Measurements from ENCODE around the gene TNPO1.
"Not testable (repeated sequence)": the region's sequence is repeated elsewhere in the genome, so short reads cannot be mapped to it uniquely, and the experiment has no call there.

The TNPO1 gene

DNA sequence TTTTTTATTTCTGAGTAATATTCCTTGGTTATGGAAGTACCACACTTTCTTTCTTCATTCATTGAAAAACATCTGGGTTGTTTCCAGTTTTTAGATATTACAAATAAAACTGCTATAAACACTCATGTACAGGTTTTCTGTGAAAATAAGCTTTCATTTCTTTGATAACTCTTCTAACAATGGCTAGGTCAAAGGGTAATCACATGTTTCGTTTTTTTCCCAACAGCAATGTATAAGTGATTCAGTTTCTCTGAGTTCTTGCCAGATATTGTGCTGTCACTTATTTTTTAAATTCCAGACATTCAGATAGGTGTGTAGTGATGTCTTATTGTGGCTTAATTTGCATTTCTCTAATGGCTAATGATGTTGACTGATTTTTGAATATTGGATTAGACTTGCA, 16.7 kb upstream of the TNPO1 start:
- POLR2A ChIA-PET (ENCODE audit: low non-redundant PET): no interaction called here
- TF ChIP-seq, protein P1, sequence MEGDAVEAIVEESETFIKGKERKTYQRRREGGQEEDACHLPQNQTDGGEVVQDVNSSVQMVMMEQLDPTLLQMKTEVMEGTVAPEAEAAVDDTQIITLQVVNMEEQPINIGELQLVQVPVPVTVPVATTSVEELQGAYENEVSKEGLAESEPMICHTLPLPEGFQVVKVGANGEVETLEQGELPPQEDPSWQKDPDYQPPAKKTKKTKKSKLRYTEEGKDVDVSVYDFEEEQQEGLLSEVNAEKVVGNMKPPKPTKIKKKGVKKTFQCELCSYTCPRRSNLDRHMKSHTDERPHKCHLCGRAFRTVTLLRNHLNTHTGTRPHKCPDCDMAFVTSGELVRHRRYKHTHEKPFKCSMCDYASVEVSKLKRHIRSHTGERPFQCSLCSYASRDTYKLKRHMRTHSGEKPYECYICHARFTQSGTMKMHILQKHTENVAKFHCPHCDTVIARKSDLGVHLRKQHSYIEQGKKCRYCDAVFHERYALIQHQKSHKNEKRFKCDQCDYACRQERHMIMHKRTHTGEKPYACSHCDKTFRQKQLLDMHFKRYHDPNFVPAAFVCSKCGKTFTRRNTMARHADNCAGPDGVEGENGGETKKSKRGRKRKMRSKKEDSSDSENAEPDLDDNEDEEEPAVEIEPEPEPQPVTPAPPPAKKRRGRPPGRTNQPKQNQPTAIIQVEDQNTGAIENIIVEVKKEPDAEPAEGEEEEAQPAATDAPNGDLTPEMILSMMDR (conservative IDR thresholded peaks at IDR 0.05; ENCODE audit: low read depth): no peak
- no peak overlapping the region for H3K27ac ChIP-seq
- CTCF ChIA-PET: interaction anchor here (0.7 kb wide), 1 partner anchor 65 kb away, joined by 3 read pairs; no protein-coding TSS in a partner anchor
- DNase-seq (ENCODE audit: low spot score): no peak

DNA sequence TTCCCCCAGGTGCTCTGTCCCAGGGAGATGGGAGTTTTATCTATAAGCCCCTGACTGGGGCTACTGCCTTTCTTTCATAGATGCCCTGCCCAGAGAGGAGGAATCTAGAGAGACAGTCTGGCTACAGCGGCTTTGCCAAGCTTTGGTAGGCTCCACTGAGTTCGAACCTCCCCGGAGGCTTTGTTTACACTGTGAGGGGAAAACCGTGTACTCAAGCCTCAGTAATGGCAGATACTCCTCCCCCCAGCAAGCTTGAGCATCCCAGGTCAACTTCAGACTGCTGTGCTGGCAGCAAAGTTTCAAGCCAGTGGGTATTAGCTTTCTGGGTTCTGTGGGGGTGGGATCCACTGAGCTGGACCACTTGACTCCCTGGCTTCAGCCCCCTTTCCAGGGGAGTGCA, 7.8 kb upstream of the TNPO1 start:
- DNase-seq (ENCODE audit: low spot score); H3K27ac ChIP-seq; POLR2A ChIA-PET (ENCODE audit: low non-redundant PET): not testable (repeated sequence)
- CTCF ChIA-PET: interaction anchor here (0.6 kb wide), 1 partner anchor 1526 kb away, joined by 4 read pairs; no protein-coding TSS in a partner anchor

DNA sequence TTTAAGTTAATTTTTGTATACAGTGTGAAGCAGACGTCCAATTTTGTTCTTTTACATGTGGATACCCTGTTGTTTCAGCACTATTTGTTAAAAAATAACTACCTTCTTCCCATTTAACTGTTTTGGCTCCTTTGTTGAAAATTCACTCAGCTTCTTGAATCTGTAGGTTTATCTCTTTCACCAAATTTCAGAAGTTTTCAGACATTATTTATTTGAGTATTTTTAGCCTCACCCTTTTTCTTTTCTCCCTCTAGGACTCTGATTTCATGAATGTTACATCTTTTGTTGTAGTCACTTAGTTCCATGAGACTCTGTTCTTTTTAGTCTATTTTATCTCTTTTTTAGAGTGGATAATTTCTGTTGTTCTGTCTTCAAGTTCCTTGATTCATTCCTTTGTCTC, 4.6 kb upstream of the TNPO1 start:
- H3K27ac ChIP-seq: no peak overlapping the region

DNA sequence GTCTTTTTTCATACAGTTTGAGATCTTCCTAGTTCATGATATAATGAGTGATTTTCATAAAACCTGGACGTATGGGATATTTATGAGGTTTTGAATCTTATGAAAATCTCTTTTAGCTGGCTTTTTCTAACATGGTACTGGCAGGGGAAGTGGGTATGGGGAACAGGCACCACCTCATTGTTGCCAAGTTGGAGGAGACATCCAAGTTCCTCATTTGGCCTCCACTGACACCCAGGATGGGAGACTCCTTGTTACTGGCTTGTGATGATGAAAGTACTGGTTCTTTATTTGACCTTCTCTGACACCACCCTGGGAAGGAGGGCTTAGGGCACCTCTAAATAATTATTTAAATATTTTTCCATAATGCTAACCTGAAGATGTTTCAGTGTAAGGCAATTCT, 4.0 kb upstream of the TNPO1 start:
- TF ChIP-seq, protein P1 (conservative IDR thresholded peaks at IDR 0.05; ENCODE audit: low read depth): no peak
- DNase-seq (ENCODE audit: low spot score): no peak
- no peak overlapping the region for H3K27ac ChIP-seq
- ChIA-PET POLR2A (ENCODE audit: low non-redundant PET) (no interaction called here), CTCF (no interaction called here)

More for the DNA sequence above, 4.6 kb upstream of the TNPO1 start:
- TF ChIP-seq, protein P1 (conservative IDR thresholded peaks at IDR 0.05; ENCODE audit: low read depth): no peak
- DNase-seq (ENCODE audit: low spot score): no peak
- ChIA-PET POLR2A (ENCODE audit: low non-redundant PET) (no interaction called here), CTCF (interaction anchor here (0.6 kb wide), 1 partner anchor 477 kb away, joined by 4 read pairs; no protein-coding TSS in a partner anchor)

DNA sequence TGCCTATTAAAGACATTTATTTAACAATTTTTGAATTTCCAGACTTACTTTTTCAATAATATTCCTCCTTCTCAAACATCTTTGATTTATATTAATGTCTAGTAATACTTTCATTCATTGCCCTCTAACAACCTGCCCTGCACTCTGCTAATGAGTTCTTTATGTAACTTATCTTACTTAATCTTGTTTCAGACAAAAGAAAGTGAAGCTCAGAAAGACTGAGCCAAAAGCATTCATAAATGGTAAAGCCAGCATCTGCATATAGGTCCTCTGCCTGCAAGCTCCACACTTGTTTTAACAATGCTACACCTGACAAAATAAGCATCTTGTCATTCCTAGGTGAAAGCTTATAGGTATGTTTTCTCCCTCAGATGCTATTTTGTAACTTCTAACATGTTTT, 2.4 kb upstream of the TNPO1 start:
- TF ChIP-seq, protein P1 (conservative IDR thresholded peaks at IDR 0.05; ENCODE audit: low read depth): no peak
- POLR2A ChIA-PET (ENCODE audit: low non-redundant PET): no interaction called here
- CTCF ChIA-PET: no interaction called here
- no peak overlapping the region for H3K27ac ChIP-seq
- DNase-seq (ENCODE audit: low spot score): no peak

DNA sequence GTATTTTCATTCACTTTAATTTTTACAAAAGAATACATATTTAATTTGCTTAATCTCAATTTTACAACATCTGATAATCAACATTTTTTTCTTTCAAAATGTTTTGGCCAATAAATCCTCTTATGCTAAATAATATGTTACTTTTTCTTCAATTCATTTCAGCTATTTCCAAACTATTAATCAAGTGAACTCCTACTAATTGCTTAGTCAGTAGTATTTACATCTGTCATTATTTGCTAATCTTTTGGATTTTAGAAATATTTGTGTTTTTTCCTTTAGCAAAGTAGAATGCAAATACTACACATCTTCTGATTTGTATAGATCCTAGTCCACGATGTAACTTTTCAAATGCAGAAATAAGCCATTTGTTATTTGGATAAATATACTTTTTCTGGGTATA, 1.6 kb upstream of the TNPO1 start:
- TF ChIP-seq, protein P1 (conservative IDR thresholded peaks at IDR 0.05; ENCODE audit: low read depth): no peak
- ChIA-PET POLR2A (ENCODE audit: low non-redundant PET) (no interaction called here), CTCF (no interaction called here)

DNA sequence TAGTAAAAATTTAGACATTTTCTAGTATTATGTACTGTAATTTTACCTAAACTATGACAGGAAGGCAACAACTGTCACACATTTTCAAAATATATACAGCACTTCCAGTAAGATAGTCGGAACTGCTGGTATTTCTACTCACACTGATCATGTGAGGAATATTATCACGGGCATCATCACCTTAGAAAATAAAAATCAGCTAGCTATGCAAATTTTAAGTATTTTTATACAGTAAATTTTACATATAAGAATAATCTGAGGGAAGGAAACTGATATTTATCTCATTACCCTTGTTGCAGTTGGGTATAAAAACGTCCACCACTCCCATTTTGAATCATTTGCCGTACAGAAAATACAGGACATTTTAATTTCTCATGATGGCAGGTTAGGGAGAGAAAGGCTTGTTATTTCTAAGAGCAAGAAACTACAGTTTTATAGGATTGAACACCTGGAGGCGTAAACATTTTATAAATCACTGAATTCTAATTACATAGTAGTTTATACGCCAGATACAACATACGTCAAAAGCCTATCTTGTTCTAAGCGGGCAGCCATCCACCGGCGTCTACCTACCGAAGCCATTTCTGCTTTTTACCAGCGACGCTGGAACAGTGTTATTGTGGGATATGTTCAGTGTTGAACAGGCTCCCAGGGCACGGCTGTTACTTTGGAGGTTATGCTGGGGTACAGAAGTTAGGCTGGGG, 729 bp upstream of the TNPO1 start:
- ChIA-PET CTCF (no interaction called here), POLR2A (ENCODE audit: low non-redundant PET) (no interaction called here)
- TF ChIP-seq, protein P1 (conservative IDR thresholded peaks at IDR 0.05; ENCODE audit: low read depth): no peak
- peak; percentile 14 for DNase-seq (ENCODE audit: low spot score)
- peak overlapping the region; percentile 99 for H3K27ac ChIP-seq

More for the DNA sequence above, 1.6 kb upstream of the TNPO1 start:
- H3K27ac ChIP-seq: no peak overlapping the region
- DNase-seq (ENCODE audit: low spot score): no peak
